ENCODE results near the gene HIC1. TPM values are rescaled to one million over a fixed set of nuclear protein-coding genes. Genes with fewer than 3 reads are reported as not detected.
"Not testable (repeated sequence)": the region's sequence is repeated elsewhere in the genome, so short reads cannot be mapped to it uniquely, and the experiment has no call there.

HIC1 gene
- polyA plus RNA-seq, 3 donors, result 0.13 to 14.2 (median 0.30) TPM

GRCh38 chr17:2011411-2012371, 43.2 kb upstream of the HIC1 start:
- no peak overlapping the region for H3K4me2 ChIP-seq (replicated peaks; ENCODE audit: extremely low read depth, low read length, poor library complexity, severe bottlenecking)
- 53% methylated on average over 21 of the region's 24 CpGs for WGBS (ENCODE audit: insufficient coverage)

GRCh38 chr17:2012499-2012898, 42.4 kb upstream of the HIC1 start:
- H3K27ac Mint-ChIP-seq, result no peak overlapping the region
- TF ChIP-seq, protein P1, sequence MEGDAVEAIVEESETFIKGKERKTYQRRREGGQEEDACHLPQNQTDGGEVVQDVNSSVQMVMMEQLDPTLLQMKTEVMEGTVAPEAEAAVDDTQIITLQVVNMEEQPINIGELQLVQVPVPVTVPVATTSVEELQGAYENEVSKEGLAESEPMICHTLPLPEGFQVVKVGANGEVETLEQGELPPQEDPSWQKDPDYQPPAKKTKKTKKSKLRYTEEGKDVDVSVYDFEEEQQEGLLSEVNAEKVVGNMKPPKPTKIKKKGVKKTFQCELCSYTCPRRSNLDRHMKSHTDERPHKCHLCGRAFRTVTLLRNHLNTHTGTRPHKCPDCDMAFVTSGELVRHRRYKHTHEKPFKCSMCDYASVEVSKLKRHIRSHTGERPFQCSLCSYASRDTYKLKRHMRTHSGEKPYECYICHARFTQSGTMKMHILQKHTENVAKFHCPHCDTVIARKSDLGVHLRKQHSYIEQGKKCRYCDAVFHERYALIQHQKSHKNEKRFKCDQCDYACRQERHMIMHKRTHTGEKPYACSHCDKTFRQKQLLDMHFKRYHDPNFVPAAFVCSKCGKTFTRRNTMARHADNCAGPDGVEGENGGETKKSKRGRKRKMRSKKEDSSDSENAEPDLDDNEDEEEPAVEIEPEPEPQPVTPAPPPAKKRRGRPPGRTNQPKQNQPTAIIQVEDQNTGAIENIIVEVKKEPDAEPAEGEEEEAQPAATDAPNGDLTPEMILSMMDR (IDR thresholded peaks at IDR 0.05), result no peak
- H3K36me3 ChIP-seq (replicated peaks in 1 of 2; ENCODE audit: control insufficient read depth in 1 of 2, insufficient read depth in 2 of 2, low read length in 2 of 2), result no peaks in the 10 kb centered on the region
- H3K27me3 Mint-ChIP-seq (ENCODE audit: low read depth in 3 of 3), result peaks cover 3 to 17% (median 13%) of the 10 kb centered on the region in 3 donors
- H3K4me3 ChIP-seq (replicated peaks in 1 of 3; ENCODE audit: low read depth in 2 of 3, low read length in 3 of 3), result no peak overlapping the region
- H3K9ac ChIP-seq (ENCODE audit: insufficient read depth, low read length, poor library complexity, severe bottlenecking), result no peak overlapping the region
- H3K9me3 ChIP-seq (replicated peaks in 1 of 2; ENCODE audit: control insufficient read depth in 1 of 2, insufficient read depth in 1 of 2, low read length in 2 of 2), result peaks cover 0 to 6% of the 10 kb centered on the region in 2 donors
- H4K20me1 ChIP-seq (ENCODE audit: insufficient read depth, low read length), result no peaks in the 10 kb centered on the region
- intact Hi-C loops (cut with micrococcal nuclease), result no loop called here
- H3K4me1 ChIP-seq (ENCODE audit: control insufficient read depth in 1 of 2, insufficient read depth in 2 of 2, low read length in 2 of 2), result peaks cover 0 to 3% of the 10 kb centered on the region in 2 donors
- DNase-seq, result no peak
- H3K79me2 ChIP-seq (ENCODE audit: insufficient read depth, low read length), result no peaks in the 10 kb centered on the region
- 68% methylated on average over 3 of the region's 4 CpGs for WGBS (ENCODE audit: insufficient coverage)
- no peaks in the 10 kb centered on the region for H3K27me3 ChIP-seq (ENCODE audit: control insufficient read depth in 2 of 2, insufficient read depth in 2 of 2, low read length in 2 of 2)
- H3K4me2 ChIP-seq (replicated peaks; ENCODE audit: extremely low read depth, low read length, poor library complexity, severe bottlenecking), result no peak overlapping the region
- no peak overlapping the region for H2AFZ ChIP-seq (ENCODE audit: insufficient read depth, low read depth, low read length, poor library complexity, severe bottlenecking)
- H3K4me1 Mint-ChIP-seq, result peaks cover 17% of the 10 kb centered on the region
- no peaks in the 10 kb centered on the region for H3K36me3 Mint-ChIP-seq
- no peak overlapping the region for H3K4me3 Mint-ChIP-seq
- peaks cover 0 to 6% (median 3%) of the 10 kb centered on the region in 7 donors for H3K9me3 Mint-ChIP-seq
- H3K27ac ChIP-seq (ENCODE audit: low read depth in 1 of 2, low read length in 2 of 2), result no peak overlapping the region

More at GRCh38 chr17:2011411-2012371, 43.2 kb upstream of the HIC1 start:
- Histone ChIP-seq H3K79me2 (ENCODE audit: insufficient read depth, low read length) (no peaks in the 10 kb centered on the region), H3K27me3 (ENCODE audit: control insufficient read depth in 2 of 2, insufficient read depth in 2 of 2, low read length in 2 of 2) (no peaks in the 10 kb centered on the region), H4K20me1 (ENCODE audit: insufficient read depth, low read length) (no peaks in the 10 kb centered on the region), H3K9ac (ENCODE audit: insufficient read depth, low read length, poor library complexity, severe bottlenecking) (no peak overlapping the region), H3K27ac (ENCODE audit: low read depth in 1 of 2, low read length in 2 of 2) (no peak overlapping the region), H2AFZ (ENCODE audit: insufficient read depth, low read depth, low read length, poor library complexity, severe bottlenecking) (no peak overlapping the region), H3K36me3 (replicated peaks in 1 of 2; ENCODE audit: control insufficient read depth in 1 of 2, insufficient read depth in 2 of 2, low read length in 2 of 2) (no peaks in the 10 kb centered on the region), H3K4me3 (replicated peaks in 1 of 3; ENCODE audit: low read depth in 2 of 3, low read length in 3 of 3) (no peak overlapping the region), H3K4me1 (ENCODE audit: control insufficient read depth in 1 of 2, insufficient read depth in 2 of 2, low read length in 2 of 2) (peaks cover 0 to 3% of the 10 kb centered on the region in 2 donors), H3K9me3 (replicated peaks in 1 of 2; ENCODE audit: control insufficient read depth in 1 of 2, insufficient read depth in 1 of 2, low read length in 2 of 2) (peaks cover 0 to 6% of the 10 kb centered on the region in 2 donors)
- no peak for DNase-seq
- TF ChIP-seq, protein P1 (IDR thresholded peaks at IDR 0.05), result no peak
- peaks cover 0 to 6% (median 3%) of the 10 kb centered on the region in 7 donors for H3K9me3 Mint-ChIP-seq
- H3K4me3 Mint-ChIP-seq, result peak overlapping the region; percentile 24 to 31
- peaks cover 3 to 17% (median 12%) of the 10 kb centered on the region in 3 donors for H3K27me3 Mint-ChIP-seq (ENCODE audit: low read depth in 3 of 3)
- H3K27ac Mint-ChIP-seq, result no peak overlapping the region
- intact Hi-C loops (cut with micrococcal nuclease), result no loop called here
- peaks cover 17% of the 10 kb centered on the region for H3K4me1 Mint-ChIP-seq
- no peaks in the 10 kb centered on the region for H3K36me3 Mint-ChIP-seq

- intact Hi-C loops (cut with micrococcal nuclease); H3K9ac ChIP-seq (ENCODE audit: insufficient read depth, low read length, poor library complexity, severe bottlenecking); H3K27me3 ChIP-seq (ENCODE audit: control insufficient read depth in 2 of 2, insufficient read depth in 2 of 2, low read length in 2 of 2); H3K27ac Mint-ChIP-seq; H3K4me1 ChIP-seq (ENCODE audit: control insufficient read depth in 1 of 2, insufficient read depth in 2 of 2, low read length in 2 of 2); H3K4me3 ChIP-seq (replicated peaks in 1 of 3; ENCODE audit: low read depth in 2 of 3, low read length in 3 of 3); H3K27ac ChIP-seq (ENCODE audit: low read depth in 1 of 2, low read length in 2 of 2); H4K20me1 ChIP-seq (ENCODE audit: insufficient read depth, low read length); H2AFZ ChIP-seq (ENCODE audit: insufficient read depth, low read depth, low read length, poor library complexity, severe bottlenecking); H3K4me2 ChIP-seq (replicated peaks; ENCODE audit: extremely low read depth, low read length, poor library complexity, severe bottlenecking); H3K9me3 ChIP-seq (replicated peaks in 1 of 2; ENCODE audit: control insufficient read depth in 1 of 2, insufficient read depth in 1 of 2, low read length in 2 of 2); DNase-seq; H3K9me3 Mint-ChIP-seq; H3K36me3 ChIP-seq (replicated peaks in 1 of 2; ENCODE audit: control insufficient read depth in 1 of 2, insufficient read depth in 2 of 2, low read length in 2 of 2); H3K36me3 Mint-ChIP-seq; H3K79me2 ChIP-seq (ENCODE audit: insufficient read depth, low read length); H3K4me3 Mint-ChIP-seq: not testable (repeated sequence)
- Mint-ChIP-seq H3K4me1 (peaks cover 14% of the 10 kb centered on the region), H3K27me3 (ENCODE audit: low read depth in 3 of 3) (peaks cover 6 to 23% (median 16%) of the 10 kb centered on the region in 3 donors)
- 93% methylated on average over 3 of the region's 6 CpGs for WGBS (ENCODE audit: insufficient coverage)
Measured at GRCh38 chr17:2013220-2013993, 41.5 kb upstream of the HIC1 start.
